Raji (cell line): ENCODE measurements around the gene LRTM1.

Source experiments
- POLR2A ChIP-seq: IDR thresholded peaks from 2 replicates; pipeline ENCODE4 v1.6.1; 2011; ENCODE audit warnings: low read depth, low read length, control low read depth; ENCODE audit not compliant: insufficient read depth

Gene LRTM1

GRCh38 chr3:54928046-54928770, at the start of gene LRTM1:
TSS of gene LRTM1 (minus strand) at chr3:54928059. CDS start at chr3:54927911, 148 bp downstream.
- no peak for TF ChIP-seq POLR2A

GRCh38 chr3:54977439-54977838, 49.6 kb upstream of the LRTM1 start:
- TF ChIP-seq POLR2A: no peak

- TF ChIP-seq POLR2A: no peak
These were observed 43.0 kb upstream of the LRTM1 start for GRCh38 chr3:54970895-54971294.

- no peak for TF ChIP-seq POLR2A
These were observed 41.8 kb upstream of the LRTM1 start for GRCh38 chr3:54969652-54970051.

- no peak for TF ChIP-seq POLR2A
These were observed 40.8 kb upstream of the LRTM1 start for GRCh38 chr3:54968546-54969172.

GRCh38 chr3:54967731-54968161, 39.9 kb upstream of the LRTM1 start:
- TF ChIP-seq POLR2A: no peak

GRCh38 chr3:54966979-54967378, 39.1 kb upstream of the LRTM1 start:
- no peak for TF ChIP-seq POLR2A

GRCh38 chr3:54965746-54966145, 37.9 kb upstream of the LRTM1 start:
- TF ChIP-seq POLR2A: no peak

- no peak for TF ChIP-seq POLR2A
These were observed 36.2 kb upstream of the LRTM1 start for GRCh38 chr3:54964081-54964480.

- no peak for TF ChIP-seq POLR2A
These were observed 35.8 kb upstream of the LRTM1 start for GRCh38 chr3:54963641-54964040.

- TF ChIP-seq POLR2A: no peak
These were observed 34.3 kb upstream of the LRTM1 start for GRCh38 chr3:54962200-54962599.

- no peak for TF ChIP-seq POLR2A
These were observed 32.8 kb upstream of the LRTM1 start for GRCh38 chr3:54960701-54961100.

GRCh38 chr3:54960082-54960481, 32.2 kb upstream of the LRTM1 start:
- TF ChIP-seq POLR2A: no peak

GRCh38 chr3:54957711-54958110, 29.9 kb upstream of the LRTM1 start:
- no peak for TF ChIP-seq POLR2A

GRCh38 chr3:54955941-54956340, 28.1 kb upstream of the LRTM1 start:
- TF ChIP-seq POLR2A: no peak

GRCh38 chr3:54955496-54955895, 27.6 kb upstream of the LRTM1 start:
- no peak for TF ChIP-seq POLR2A
